Activated CD8-positive, alpha-beta memory T cell treated with anti-CD3 and anti-CD28 coated beads, Interleukin-2, amount 50 U/mL, for 48 hours (primary cell): Measurements from ENCODE around the gene SLC35E1.
"Not testable (repeated sequence)": the region's sequence is repeated elsewhere in the genome, so short reads cannot be mapped to it uniquely, and the experiment has no call there.

Experiments
- DNase-seq: peaks from one replicate; pipeline ENCODE4 v3.0.0-alpha.2; 2020

SLC35E1 gene

DNA sequence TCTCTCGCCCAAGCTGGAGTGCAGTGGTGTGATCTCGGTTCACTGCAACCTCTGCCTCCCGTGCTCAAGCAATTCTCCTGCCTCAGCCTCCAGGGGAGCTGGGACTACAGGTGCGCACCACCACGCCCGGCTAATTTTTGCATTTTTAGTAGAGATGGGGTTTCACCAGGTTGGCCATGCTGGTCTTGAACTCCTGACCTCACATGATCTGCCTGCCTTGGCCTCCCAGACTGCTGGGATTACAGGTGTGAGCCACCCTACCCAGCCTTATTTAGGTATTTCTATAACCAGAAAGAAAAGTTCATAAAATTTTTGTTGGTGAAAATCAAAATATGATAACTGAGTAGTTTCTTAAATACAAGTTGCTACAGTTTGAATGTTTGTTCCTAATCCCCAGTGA is 28.5 kb downstream of the SLC35E1 start:
- DNase-seq = not testable (repeated sequence)

DNA sequence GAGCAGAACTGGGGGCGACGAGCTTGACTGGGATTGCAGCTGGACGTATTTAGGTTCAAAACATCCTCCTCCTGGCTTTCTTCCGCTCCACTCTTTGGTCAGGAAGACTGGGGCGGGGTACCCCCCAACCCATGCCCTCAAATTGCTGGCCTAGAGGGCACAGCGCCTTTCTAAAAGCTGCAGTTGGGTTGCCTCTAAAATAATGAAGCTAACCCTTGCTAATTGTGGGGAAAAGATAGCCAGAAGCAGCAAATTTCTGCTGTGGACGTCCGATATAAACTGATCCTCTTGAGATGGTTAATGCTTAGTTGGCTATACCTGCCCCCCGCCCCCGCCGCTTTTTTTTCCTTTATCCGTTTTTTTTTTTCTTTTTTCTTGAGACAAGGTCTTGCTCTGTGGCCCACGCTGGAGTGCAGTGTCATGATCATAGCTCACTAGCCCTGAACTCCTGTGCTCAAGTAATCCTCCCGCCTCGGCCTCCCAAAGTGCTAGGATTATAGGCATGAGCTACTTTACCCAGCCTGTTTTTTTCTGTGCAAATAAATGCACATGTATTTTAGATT is 29.2 kb downstream of the SLC35E1 start:
- no peak for DNase-seq

DNA sequence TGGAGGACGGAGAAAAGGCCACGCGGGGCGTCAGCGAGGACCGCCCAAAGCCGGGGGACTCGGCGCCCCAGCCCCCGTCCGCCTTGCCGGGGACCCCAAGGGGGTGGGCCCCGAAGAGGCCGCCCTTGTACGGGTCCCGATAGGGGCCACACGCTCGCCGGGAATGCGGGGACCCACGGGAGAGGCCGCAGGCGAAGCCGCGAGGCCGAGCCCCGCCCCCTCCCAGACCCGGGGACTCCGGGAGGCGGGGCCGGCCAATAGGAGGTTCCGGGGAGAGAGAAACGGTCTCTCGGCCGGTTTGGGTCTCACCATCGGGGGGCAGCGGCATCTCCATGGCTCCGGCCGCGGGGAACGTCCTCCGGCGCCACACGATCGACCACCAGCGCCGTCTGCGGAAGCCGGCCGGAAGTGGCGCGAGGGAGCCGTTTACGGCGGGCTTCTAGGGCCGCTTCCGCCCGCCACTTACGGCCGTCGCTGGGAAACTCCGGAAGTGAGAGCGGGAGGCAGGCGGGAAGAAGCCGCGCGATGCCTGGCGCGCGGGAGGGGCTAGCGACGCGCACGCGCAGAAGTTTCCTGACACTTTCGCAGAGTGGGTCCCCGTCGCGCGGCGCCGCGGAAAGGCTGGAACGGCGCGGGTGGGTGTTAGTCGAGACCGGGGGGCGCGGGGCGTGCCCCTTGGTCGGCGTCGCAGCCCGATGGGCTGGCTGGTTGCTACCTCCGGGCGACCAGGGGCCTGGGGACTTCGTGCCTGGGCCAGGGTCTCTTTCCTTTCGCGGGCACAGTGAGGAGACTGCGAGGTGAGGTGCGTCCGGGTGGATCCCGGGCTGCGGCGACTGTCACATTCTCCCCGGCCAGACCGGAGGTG is 29.9 kb downstream of the SLC35E1 start, which contains the start of gene CHERP:
Gene CHERP (minus strand): TSS at position 393 of the 865 bp plus-strand sequence. CDS start 59 bp downstream, at position 334.
- DNase-seq = peak; percentile 96

DNA sequence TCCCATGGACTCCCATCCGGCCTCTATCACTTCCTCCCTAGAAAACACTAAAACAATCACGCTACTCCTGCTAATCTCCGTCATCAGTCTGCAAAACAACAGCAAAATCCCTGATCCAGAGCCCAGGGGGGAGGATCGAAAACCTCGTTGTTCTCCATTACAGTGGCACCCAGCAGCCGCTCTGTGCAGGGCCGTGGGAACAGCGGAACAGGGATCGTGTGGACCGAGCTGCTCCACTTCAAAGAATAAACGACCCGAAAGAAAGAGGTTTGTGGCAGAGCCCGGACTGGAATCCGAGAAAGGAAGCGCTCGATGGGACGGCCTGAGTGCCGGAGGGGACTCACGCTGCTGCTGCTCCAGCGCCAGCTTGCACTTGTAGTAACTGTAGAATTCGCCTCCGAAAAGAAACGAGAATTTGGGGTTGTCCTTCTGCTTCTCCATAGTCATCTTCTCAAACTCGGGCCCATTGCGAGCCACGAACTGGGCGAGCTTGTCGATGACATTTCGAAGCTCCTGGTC is 30.6 kb downstream of the SLC35E1 start:
- DNase-seq = no peak

DNA sequence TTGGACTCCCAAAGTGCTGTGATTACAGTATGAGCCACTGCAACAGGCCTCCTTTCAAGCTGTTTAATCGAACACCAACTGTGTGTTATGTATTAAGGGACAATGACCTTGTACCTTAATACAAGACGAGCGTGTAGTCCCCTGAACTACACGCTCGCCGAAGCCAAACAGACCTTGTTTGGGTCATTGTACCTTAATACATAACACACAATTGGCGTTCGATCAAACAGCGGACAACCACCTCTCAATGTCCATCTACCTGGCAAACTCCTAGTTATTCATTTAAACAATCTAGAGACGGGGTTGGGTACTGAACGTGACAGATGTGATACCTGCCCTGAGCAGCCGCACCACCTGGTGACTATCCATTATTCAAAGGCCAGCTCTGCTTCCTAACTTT is 31.3 kb downstream of the SLC35E1 start:
- no peak for DNase-seq

DNA sequence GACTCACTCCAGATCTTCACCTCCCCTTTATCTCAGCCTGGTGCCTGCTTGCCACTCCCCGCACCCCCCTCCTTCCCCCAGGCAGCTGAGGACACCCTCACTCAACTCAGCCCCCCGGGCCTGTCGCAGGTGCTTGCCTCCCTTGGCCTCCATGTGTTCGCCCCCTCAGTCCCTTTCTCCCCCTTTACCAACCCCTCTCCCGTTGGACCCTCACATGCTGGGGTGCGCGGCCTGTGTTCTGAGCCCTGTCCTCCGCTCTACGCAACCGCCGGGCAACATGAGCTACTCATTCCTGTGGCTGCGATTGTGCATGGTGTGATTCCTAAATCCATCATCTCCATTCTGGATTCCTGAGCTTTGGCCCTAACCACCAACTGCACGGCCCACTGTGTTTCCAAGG is 35.1 kb downstream of the SLC35E1 start:
- DNase-seq = no peak

DNA sequence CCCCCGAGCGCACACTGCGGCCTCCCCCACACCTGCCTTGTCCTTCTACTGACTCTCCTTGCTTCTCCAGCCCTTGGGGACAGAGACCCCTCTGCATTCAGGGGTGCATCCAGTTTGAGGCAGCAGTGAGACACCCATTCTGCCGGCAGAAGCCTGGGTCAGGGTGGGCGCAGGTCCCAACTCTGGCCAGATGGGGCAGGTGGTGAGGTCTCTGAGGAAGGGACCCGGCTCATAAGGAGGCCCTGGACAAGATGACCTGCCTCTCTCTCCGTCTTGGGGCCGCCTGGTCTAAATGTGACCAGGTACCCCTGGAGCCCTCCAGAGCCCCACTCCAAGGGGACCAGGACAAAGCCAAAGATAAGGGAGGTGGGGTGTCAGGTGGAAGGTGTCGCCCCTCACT is 36.1 kb downstream of the SLC35E1 start:
- no peak for DNase-seq

DNA sequence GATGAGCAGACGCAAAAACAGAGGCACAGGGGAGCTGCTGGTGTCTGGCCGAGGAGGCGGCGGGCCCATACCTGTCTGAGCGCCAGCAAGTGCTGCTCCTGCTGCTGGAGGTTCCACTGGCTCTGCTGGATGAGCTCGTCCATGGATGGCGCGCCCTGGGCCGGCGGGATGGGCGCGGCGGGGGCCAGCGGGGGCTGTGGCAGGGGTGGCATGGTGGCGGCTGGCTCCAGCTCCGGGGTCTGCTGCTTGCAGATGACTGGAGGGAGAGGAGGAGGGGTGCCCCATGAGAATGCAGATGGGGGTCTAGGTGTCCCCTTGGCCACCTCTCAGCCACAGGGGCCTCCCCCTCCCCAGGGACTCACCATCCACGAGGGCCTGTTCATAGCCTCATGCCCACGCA is 36.8 kb downstream of the SLC35E1 start:
- no peak for DNase-seq

DNA sequence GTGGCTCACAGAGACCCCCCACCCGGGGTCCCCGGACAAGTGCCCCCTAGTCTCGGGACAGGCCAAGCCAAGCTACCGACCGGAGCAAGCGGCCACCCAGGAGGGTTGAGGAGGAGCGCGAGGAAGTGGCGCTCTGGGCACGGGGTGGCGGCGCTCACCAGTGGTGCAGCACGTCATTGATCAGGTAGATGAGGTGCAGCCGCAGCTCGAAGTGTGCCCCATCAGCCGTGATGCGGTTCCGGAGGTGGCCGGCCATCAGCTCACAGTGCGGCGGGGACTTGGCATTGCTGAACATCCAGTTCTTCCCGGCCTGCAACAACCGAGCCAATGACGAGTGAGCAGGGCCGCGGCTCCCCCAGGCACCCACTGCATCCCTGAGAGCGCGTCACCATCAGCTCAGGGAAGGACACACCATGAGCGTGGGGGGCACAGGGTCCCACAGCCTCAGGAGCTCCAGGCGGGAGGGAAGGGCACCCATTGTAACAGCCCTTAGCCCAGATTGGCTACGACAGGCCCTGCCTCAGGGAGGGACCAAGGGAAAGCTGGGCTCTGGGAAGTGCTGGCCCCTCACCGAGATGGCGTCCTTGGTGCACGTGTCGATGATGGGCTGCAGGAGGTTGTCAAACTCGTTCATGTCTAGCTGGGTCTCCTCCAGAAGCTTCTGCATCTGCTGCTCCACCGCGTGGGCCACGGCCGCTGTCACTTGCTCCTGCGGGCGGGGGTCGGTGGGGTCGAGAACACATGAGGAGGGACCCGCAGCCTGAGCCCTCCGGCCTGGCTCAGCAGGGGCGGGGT is 39.6 kb downstream of the SLC35E1 start:
- no peak for DNase-seq

DNA sequence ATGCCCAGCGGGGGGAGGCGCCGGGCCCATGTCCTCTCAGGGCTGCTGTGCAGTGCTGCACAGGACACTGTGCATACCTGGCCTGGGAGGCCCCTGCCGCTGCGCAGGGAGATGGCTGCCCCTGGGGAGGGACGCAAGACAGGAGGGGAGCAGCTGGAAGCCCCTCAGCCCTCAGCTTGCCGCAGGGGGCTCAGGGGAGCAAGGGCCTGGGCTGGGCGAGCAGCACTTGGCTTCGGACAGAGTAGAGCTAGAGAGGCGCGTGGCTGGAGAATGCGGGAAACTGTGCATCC is 40.9 kb downstream of the SLC35E1 start:
- no peak for DNase-seq

DNA sequence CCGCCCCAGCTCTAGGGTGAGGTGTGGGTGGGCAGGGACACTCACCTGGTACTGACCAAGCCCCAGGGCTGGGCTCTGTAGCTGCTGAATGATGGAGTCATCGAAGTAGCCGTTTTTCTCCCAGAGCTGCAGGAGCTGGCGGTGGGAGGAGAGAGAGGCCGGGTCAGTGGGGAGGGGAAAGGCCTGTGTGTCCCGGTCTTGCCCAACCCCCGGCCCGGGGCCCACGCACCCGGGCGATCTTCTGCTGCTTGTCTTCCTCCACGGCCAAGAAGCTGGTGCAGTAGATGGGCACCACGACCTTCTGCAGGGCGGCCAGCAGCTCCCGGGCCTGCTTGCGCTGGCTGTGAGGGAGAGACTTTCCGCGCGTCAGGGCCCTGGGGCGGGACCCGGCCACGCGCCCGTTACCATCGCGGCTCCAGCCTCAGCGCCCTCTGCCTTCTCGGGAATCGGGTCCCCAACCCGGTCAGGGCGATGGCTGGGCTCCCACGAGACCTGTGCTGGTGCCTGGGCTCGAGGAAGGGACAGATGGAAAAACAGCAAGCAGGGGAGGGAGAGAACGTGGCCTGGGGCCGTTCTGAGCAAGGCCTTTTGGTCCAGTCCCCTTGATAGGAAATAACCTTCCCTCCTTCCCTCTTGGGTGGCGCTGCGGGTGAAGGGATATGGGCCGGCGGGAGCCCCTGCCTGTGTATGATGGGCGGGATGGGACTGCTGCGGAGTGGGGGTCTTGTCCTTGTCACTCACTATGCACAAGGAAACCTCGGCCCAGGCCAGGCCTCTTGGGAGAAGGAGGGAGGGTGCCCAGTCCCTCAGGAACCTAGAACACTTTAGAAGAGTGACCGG is 41.5 kb downstream of the SLC35E1 start:
- no peak for DNase-seq

DNA sequence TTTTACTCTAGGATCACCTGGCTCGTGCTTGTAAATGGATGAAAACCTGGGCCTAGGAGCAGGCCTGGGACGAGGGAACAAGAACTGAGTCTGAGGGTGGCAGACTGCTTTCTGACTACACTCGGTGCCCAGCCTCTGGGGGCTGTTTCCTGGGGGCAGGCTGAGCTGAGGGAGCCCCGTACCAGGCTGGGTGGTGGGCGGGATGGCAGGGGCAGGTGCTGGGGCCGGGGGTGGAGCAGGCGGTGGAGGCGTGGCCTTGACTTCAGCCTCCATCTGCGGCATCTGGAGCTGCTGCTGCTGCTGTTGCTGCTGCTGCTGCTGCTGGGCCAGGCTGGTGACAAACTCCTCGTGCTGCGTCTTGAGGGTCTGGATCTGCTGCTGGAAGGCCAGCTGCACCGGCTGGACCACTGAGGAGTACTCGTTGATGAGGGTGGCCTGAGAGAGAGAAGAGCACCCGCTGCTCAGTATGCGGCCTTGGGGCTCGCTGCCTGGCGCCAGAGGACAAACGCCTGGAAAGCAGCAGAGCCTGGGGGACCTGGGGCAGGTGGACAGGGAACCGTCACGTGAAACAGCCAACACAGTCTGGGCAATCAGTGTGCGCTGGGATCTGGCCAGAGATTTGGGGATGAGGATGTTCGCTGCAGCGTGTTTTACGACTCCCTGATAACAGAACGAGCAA is 42.6 kb downstream of the SLC35E1 start:
- no peak for DNase-seq

DNA sequence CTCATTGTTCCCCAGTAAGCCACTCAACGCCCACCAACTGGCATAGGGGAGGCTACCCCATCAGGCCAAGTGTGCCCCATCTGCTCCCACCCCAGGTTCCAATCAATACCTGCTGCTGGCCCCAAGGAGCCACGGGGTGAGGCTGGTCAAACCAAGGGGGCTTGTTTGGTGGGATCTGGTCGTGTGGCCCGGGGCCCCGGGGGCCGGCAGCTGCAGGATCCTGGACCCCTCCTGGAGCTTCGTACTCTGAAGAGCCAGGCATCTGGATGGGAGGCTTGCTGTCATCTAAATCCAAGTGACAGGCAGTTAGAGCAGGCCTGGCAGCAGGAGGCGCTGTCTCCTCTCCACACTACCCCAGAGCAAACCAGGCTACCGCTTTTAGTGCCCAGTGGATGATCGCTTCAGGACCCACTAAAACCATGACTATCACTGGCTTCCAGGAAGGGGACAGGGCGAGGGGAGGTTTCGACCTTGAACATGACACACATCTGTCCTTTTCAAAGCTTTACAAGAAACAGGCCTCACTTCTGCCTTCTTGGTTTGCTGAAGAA is 44.2 kb downstream of the SLC35E1 start:
- peak; percentile 72 for DNase-seq

DNA sequence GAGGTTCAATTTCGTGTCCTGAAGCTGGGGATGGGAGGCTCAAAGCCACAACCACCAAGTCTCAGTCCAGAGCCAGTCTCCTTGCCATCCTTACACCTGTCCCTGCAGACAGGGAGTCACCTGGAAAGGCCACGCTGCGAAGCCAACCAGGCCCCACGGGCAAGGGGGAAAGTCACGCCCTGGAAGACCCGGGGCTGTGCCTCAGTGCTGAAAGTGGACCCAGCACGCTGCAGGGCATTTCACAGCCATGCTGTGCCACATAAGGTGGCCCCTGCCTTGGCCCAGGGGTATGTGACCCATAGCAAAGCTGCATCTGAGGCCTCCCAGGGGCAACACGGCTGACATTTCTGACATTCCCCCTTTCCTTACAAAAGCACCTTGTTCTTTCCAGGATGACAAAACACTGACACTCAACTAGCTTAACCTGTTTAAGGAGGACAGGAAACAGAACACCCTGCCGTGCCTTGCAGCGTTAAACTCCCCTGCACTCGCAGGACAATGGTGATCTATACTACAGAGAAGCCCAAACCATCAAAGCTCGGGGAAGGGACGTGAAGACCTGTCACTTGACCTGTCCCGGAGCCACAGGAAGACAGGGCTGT is 44.8 kb downstream of the SLC35E1 start:
- no peak for DNase-seq

DNA sequence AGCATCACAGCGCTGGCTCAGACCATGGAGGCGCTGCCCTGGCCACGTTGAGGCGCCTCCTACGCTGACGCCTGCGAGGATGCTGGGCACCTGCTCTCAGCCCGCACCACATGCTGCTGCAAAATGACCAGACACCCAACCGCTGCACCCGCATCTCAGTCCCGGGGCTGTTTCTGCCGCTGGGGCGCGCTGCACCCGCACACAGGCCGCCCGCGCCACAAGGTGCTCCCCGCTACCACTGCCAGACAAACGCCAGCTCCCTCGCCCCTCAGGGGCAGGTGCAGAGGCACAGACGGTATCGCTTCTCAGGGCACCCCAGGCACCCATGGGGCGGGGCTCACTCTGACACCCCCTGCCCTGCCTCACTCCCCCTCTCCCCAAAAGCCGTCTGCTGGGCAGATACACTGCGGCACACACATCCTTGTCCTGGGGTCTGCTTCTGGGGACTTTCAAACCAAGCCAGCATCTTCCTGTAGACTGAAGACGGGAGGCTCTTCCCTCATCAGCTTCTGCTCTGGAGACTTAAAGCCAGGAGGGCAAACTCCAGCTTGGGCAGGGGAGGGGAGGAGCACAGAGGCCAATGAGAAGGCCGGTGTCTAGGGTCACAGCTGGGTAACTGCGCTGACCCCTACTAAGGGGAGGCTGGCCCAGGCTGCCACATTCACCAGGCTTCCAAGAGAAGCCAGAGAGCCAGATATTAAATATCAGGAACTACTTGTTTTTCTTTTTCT is 46.3 kb downstream of the SLC35E1 start:
- DNase-seq = no peak

DNA sequence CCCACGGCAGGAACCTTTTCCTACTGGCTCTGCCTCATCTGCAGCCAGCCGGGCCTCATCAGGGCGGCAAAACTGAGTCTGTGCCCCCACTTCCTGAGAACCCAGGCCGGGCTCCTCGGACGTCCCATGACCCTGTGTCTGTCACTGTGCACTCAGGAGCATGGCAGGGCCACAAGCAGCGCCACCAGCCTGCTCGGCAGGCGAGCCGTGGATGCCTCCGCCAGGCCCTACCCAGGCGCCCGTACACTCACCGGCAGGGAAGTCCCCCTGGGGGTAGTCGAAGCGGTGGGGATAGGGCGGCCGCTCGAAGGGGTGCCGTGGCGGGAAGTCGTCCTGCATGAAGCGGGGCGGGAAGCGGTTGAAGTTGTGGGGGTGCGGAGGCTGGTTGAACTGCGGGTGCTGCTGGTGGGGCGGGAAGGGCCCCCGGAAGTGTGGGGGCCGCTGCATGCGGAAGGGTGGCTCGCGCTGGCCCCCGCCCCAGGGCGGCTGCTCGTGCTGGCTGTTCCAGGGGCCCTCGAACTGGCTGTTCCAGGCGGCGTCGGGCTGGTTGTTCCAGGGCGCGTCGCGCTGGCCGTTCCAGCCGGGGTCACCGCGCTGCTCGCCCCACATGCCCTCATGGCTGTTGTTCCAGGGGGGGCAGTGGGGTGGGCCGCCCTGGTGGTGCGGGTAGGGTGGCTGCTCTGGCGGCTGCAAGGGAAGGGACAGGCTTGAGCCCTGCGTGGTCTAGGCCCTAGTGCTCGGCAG is 47.1 kb downstream of the SLC35E1 start:
- DNase-seq = no peak

DNA sequence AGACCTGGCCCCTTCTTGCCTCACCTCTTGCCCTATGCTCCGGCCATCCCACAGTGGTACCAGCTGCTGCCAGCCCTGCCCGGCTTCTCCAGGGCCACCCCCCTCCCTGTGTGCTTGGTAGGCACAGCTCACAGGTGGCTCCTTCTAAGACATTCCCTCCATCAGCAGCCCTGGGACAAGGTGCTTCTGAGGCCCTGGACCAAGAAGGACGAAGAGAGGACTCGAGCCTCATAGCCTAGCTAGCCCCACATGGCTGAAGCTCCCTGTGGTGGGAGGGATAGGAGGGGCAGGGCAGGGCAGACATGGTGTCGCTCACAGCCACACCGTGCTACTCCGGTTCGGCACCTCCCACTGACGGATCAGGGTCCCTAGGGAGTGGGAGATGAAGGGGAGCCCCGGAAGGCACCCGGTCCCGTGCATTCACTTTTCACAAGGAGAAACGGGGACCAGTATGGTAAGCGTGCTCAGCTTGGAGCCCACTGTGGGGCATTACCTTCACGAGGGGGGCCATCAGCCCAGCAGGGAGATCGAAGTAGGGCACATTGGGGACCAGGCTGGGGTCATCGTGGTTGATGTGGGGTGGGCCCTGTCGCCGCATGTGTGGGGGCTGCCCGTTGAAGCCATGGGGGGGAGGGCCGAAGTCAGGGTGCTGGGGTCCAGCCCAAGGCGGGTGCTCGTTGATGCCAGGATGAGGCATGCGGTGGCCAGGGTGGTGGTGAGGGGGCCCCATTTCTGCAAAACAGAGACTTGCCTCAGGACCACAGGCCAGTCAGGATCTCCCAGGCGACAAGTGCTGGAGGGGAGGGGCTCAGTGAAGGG is 49.4 kb downstream of the SLC35E1 start:
- no peak for DNase-seq

DNA sequence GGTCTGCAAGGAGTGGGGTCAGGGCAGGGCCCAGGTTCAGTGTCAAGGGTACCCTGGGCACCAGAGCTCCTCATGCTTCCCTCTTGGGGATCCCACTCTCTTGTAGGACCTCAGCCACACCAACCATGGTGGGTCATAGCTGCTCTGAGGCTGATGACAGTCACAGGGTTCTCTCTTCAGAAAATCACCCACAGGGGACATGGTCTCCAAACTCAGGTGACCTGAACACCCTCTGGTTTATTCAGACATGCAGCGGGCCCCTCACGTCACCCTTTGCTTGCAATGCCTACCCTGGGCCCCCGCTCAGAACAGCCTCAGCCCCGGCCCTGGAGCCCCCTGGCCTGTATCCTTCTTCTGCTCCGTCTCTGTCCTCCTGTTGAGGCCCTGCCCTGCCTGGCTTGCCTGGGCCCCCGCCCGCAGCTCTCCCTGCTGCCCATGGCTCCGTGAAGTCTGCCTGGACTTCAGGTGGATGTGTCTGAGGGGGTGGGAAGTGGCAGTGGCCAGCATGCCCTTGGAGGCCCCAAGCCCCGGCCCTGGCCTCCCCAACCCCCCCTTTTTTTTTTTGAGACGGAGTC is 50.4 kb downstream of the SLC35E1 start:
- DNase-seq = no peak
